ENCODE results near the gene TDP2. TPM values are rescaled to one million over a fixed set of nuclear protein-coding genes. Genes with fewer than 3 reads are reported as not detected.
"Not testable (repeated sequence)": the region's sequence is repeated elsewhere in the genome, so short reads cannot be mapped to it uniquely, and the experiment has no call there.

TDP2 gene
- total and polyA plus RNA-seq, 7 donors, result 16.3 to 56.7 (median 20.4) TPM

DNA sequence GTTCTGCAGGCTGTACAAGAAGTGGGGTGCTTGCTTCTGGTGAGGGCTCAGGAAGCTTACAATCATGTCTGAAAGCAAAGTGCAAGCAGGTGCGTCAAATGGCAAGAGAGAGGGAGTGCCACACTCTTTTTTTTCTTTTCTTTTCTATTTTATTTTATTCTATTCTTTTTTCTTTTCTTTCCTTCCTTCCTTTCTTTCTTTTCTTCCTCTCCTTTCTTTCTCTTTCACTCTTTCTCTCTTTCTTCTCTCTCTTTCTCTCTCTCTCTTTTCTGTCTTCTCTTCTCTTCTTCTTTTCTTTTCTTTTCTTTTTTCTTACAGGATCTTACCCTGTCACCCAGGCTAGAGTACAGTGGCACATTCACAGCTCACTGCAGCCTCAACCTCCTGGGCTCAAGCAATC is 19.7 kb upstream of the TDP2 start:
- intact Hi-C loops (cut with DNase I), result no loop called here
- Histone ChIP-seq H3K9me3 (no peaks in the 10 kb centered on the region), H3K27ac (no peak overlapping the region), H3K4me3 (no peak overlapping the region), H3K27me3 (ENCODE audit: insufficient read depth in 3 of 3, low read length in 2 of 3) (no peaks in the 10 kb centered on the region), H3K4me1 (no peaks in the 10 kb centered on the region), H3K36me3 (ENCODE audit: insufficient read depth in 1 of 2, low read depth in 1 of 2) (peaks cover 0 to 10% of the 10 kb centered on the region in 2 donors)
- no peak for ATAC-seq
- DNase-seq, result no peak
- 92 to 100% (median 95%) methylated on average over 1 of the region's 1 CpG for WGBS, 3 donors
- TF ChIP-seq, protein P1, sequence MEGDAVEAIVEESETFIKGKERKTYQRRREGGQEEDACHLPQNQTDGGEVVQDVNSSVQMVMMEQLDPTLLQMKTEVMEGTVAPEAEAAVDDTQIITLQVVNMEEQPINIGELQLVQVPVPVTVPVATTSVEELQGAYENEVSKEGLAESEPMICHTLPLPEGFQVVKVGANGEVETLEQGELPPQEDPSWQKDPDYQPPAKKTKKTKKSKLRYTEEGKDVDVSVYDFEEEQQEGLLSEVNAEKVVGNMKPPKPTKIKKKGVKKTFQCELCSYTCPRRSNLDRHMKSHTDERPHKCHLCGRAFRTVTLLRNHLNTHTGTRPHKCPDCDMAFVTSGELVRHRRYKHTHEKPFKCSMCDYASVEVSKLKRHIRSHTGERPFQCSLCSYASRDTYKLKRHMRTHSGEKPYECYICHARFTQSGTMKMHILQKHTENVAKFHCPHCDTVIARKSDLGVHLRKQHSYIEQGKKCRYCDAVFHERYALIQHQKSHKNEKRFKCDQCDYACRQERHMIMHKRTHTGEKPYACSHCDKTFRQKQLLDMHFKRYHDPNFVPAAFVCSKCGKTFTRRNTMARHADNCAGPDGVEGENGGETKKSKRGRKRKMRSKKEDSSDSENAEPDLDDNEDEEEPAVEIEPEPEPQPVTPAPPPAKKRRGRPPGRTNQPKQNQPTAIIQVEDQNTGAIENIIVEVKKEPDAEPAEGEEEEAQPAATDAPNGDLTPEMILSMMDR (IDR thresholded peaks at IDR 0.05), result no peak

DNA sequence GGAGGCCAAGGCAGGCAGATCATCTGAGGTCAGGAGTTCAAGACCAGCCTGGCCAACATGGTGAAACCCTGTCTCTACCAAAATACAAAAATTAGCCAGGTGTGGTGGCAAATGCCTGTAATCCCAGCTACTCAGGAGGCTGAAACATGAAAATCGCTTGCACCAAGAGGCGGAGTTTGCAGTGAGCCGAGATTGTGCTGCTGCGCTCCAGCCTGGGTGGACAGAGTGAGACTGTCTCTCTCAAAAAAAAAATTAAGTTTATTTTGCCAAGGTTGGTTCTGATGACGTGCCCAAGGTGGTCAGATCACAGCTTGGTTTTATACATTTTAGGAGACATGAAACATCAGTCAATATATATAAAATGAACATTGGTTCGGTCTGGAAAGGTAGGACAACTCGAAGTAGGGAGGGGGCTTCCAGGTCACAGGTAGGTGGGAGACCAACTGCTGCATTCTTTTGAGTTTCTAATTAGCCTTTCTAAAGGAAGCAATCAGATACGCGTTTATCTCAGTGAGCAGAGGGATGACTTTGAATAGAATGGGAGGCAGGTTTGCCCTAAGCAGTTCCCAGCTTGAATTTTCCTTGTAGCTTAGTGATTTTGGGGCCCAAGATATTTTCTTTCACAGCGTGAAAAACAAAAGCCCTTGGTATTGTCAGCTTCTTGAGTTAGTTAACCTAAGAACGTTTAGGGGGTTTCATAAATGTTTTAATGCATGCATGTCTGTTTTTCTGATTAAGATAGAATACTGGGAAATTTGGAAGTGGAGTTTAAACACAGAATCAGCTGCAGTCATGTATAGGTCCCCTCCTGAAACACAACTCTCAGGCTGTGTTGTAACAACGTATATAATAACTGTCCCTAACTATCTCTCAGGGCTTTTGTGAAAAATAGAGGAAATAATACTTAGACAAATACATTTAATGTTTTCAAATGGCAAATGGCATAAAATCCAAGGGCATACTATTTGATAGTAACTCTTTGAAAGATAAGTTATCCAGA is 16.9 kb upstream of the TDP2 start:
- 71 to 72% (median 71%) methylated on average over 12 of the region's 12 CpGs for WGBS, 3 donors
- TF ChIP-seq, protein P1 (IDR thresholded peaks at IDR 0.05), result no peak
- ATAC-seq (no peak), DNase-seq (no peak)
- Histone ChIP-seq H3K27ac (no peak overlapping the region), H3K4me1 (no peaks in the 10 kb centered on the region), H3K27me3 (ENCODE audit: insufficient read depth in 3 of 3, low read length in 2 of 3) (no peaks in the 10 kb centered on the region), H3K36me3 (ENCODE audit: insufficient read depth in 1 of 2, low read depth in 1 of 2) (peaks cover 0 to 10% of the 10 kb centered on the region in 2 donors), H3K9me3 (no peaks in the 10 kb centered on the region), H3K4me3 (no peak overlapping the region)
- intact Hi-C loops (cut with DNase I), result no loop called here

DNA sequence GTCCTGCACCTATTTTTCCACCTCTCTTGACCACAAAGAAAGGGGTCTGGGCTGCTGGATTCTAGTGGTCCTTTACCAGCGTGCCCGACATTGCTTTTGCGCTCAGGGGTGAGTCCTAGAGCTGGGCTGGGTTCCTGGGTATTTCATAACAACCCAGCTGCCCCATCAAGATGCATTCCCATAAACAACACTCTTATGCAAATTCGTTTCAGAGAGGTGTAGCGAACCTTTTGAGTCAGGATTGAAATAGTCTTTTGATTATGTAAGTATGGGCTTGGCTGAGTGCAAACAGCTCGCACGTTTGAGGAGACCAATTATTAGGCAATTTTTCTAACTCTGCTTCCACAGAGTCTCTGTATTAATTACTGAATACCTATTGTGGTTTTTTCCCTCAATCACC is 13.9 kb upstream of the TDP2 start:
- no peak overlapping the region for H3K27ac ChIP-seq
- TF ChIP-seq, protein P1 (IDR thresholded peaks at IDR 0.05), result no peak
- no peak for ATAC-seq
- intact Hi-C loops (cut with DNase I), result no loop called here
- no peak for DNase-seq
- 91 to 95% (median 93%) methylated on average over 7 of the region's 7 CpGs for WGBS, 3 donors
- no peaks in the 10 kb centered on the region for H3K27me3 ChIP-seq (ENCODE audit: insufficient read depth in 3 of 3, low read length in 2 of 3)
- no peak overlapping the region for H3K4me3 ChIP-seq
- H3K36me3 ChIP-seq (ENCODE audit: insufficient read depth in 1 of 2, low read depth in 1 of 2), result peaks cover 0 to 4% of the 10 kb centered on the region in 2 donors
- no peaks in the 10 kb centered on the region for H3K4me1 ChIP-seq
- H3K9me3 ChIP-seq, result no peaks in the 10 kb centered on the region

DNA sequence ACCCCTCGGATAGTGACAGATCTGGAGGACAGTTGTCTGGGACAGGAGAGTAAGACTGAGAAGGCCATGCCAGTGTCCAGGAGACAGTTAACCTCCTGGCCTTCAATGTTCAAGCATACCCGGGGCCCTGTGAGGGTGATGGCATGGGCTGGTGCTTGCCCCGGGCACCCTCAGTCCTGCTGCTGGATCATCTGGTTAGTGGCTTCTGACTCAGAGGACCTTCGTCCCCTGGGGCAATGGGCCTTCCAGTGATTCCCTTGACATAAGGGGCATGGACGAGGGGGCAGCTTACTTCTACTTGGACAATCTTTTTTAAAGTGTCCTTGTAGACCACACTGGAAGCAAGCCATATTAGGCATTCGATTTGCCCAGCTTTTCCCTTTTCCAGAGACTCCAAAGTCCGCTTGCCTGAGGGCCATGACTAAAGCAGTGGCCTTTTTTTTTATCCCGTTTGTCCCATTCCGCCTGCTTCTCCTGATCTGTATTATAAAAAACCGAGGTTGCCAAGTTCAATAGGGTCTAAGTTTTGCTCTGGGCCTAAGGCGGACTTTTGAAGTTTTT is 12.2 kb upstream of the TDP2 start:
- H3K36me3 ChIP-seq (ENCODE audit: insufficient read depth in 1 of 2, low read depth in 1 of 2); H3K9me3 ChIP-seq; H3K4me3 ChIP-seq; intact Hi-C loops (cut with DNase I); H3K27me3 ChIP-seq (ENCODE audit: insufficient read depth in 3 of 3, low read length in 2 of 3); H3K27ac ChIP-seq; ATAC-seq; H3K4me1 ChIP-seq; DNase-seq: not testable (repeated sequence)
- 92 to 94% (median 93%) methylated on average over 10 to 11 of the region's 11 CpGs for WGBS, 3 donors

DNA sequence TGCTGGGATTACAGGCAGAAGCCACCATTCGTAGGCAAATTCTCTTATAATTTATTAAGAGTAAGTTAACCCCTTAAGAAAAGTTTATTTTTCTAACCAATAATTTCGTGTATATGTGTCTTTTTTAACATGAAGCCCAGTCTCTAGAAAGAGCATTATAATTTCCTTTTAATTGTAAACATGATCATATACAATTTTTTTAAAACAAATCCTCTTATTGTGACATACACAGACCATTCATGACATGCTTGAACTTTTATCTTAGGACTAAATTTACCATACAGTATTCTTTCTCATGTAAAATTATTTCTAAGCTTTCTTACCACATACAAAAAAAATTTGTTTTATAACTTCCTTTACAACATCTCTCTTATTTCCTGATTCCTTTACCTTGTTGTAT is 6.9 kb upstream of the TDP2 start:
- TF ChIP-seq, protein P1 (IDR thresholded peaks at IDR 0.05), result no peak
- Histone ChIP-seq H3K36me3 (ENCODE audit: insufficient read depth in 1 of 2, low read depth in 1 of 2) (no peaks in the 10 kb centered on the region), H3K4me3 (no peak overlapping the region), H3K27ac (no peak overlapping the region), H3K27me3 (ENCODE audit: insufficient read depth in 3 of 3, low read length in 2 of 3) (no peaks in the 10 kb centered on the region), H3K4me1 (peaks cover under 1% of the 10 kb centered on the region), H3K9me3 (no peaks in the 10 kb centered on the region)
- intact Hi-C loops (cut with DNase I), result no loop called here
- no peak for ATAC-seq
- DNase-seq, result no peak
- 52 to 61% (median 57%) methylated on average over 2 of the region's 2 CpGs for WGBS, 3 donors
